ENCODE measurements around the gene CAAP1.

Gene CAAP1

GRCh38 chr9:26814799-26815198 is 77.8 kb downstream of the CAAP1 start:
- TF ChIP-seq, protein P1, sequence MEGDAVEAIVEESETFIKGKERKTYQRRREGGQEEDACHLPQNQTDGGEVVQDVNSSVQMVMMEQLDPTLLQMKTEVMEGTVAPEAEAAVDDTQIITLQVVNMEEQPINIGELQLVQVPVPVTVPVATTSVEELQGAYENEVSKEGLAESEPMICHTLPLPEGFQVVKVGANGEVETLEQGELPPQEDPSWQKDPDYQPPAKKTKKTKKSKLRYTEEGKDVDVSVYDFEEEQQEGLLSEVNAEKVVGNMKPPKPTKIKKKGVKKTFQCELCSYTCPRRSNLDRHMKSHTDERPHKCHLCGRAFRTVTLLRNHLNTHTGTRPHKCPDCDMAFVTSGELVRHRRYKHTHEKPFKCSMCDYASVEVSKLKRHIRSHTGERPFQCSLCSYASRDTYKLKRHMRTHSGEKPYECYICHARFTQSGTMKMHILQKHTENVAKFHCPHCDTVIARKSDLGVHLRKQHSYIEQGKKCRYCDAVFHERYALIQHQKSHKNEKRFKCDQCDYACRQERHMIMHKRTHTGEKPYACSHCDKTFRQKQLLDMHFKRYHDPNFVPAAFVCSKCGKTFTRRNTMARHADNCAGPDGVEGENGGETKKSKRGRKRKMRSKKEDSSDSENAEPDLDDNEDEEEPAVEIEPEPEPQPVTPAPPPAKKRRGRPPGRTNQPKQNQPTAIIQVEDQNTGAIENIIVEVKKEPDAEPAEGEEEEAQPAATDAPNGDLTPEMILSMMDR (IDR thresholded peaks at IDR 0.05; ENCODE audit: low read depth, low read length, missing control alignments): no peak
- in situ Hi-C loops (cut with HindIII; ENCODE audit: low pct_ligation_motif_present, low sequenced_read_pairs): no loop called here
- H3K27me3 ChIP-seq (replicated peaks): no peaks in the 10 kb centered on the region
- no peak overlapping the region for H3K4me3 ChIP-seq (ENCODE audit: low read depth, low read length)
- H3K27ac ChIP-seq: no peak overlapping the region
- no peaks in the 10 kb centered on the region for H3K36me3 ChIP-seq (replicated peaks)
- DNase-seq: no peak

- H3K36me3 ChIP-seq (replicated peaks): no peaks in the 10 kb centered on the region
- no peak overlapping the region for H3K4me3 ChIP-seq (ENCODE audit: low read depth, low read length)
- TF ChIP-seq, protein P1 (IDR thresholded peaks at IDR 0.05; ENCODE audit: low read depth, low read length, missing control alignments): no peak
- no peak for DNase-seq
- H3K27ac ChIP-seq: no peak overlapping the region
- no peaks in the 10 kb centered on the region for H3K27me3 ChIP-seq (replicated peaks)
- in situ Hi-C loops (cut with HindIII; ENCODE audit: low pct_ligation_motif_present, low sequenced_read_pairs): no loop called here
These were observed 79.4 kb downstream of the CAAP1 start for GRCh38 chr9:26813247-26813646.

GRCh38 chr9:26812217-26812616 is 80.4 kb downstream of the CAAP1 start:
- H3K27me3 ChIP-seq (replicated peaks): no peaks in the 10 kb centered on the region
- in situ Hi-C loops (cut with HindIII; ENCODE audit: low pct_ligation_motif_present, low sequenced_read_pairs): no loop called here
- TF ChIP-seq, protein P1 (IDR thresholded peaks at IDR 0.05; ENCODE audit: low read depth, low read length, missing control alignments): no peak
- no peak for DNase-seq
- H3K36me3 ChIP-seq (replicated peaks): no peaks in the 10 kb centered on the region
- H3K4me3 ChIP-seq (ENCODE audit: low read depth, low read length): no peak overlapping the region
- H3K27ac ChIP-seq: no peak overlapping the region

- Histone ChIP-seq H3K36me3 (replicated peaks) (no peaks in the 10 kb centered on the region), H3K27ac (no peak overlapping the region), H3K27me3 (replicated peaks) (no peaks in the 10 kb centered on the region), H3K4me3 (ENCODE audit: low read depth, low read length) (no peak overlapping the region)
- in situ Hi-C loops (cut with HindIII; ENCODE audit: low pct_ligation_motif_present, low sequenced_read_pairs): no loop called here
- TF ChIP-seq, protein P1 (IDR thresholded peaks at IDR 0.05; ENCODE audit: low read depth, low read length, missing control alignments): no peak
- no peak for DNase-seq
These were observed 81.5 kb downstream of the CAAP1 start for GRCh38 chr9:26811106-26811505.

DNA sequence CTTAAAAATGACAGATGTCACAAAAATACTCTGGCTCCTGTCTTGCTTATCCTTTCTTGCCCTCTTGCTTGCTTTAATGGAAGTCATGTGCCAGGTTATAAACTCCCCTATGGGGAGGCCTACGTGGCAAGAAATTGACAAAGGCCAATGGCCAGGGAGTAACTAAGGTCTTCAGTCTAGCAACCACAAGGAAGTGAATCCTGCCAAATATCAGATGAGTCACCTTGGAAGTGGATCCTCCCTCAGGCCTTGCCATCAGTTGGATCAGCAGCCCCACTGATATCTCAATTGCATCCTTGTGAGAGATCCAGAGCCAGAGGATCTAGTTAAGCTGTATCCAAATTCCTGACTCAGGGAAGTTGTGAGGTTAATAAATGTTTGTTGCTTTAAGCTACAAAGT is 82.8 kb downstream of the CAAP1 start:
- TF ChIP-seq, protein P1 (IDR thresholded peaks at IDR 0.05; ENCODE audit: low read depth, low read length, missing control alignments): no peak
- no peaks in the 10 kb centered on the region for H3K27me3 ChIP-seq (replicated peaks)
- H3K27ac ChIP-seq: no peak overlapping the region
- H3K36me3 ChIP-seq (replicated peaks): no peaks in the 10 kb centered on the region
- H3K4me3 ChIP-seq (ENCODE audit: low read depth, low read length): no peak overlapping the region
- in situ Hi-C loops (cut with HindIII; ENCODE audit: low pct_ligation_motif_present, low sequenced_read_pairs): no loop called here
- peak; percentile 59 for DNase-seq

GRCh38 chr9:26807161-26807560 is 85.4 kb downstream of the CAAP1 start:
- no peaks in the 10 kb centered on the region for H3K36me3 ChIP-seq (replicated peaks)
- TF ChIP-seq, protein P1 (IDR thresholded peaks at IDR 0.05; ENCODE audit: low read depth, low read length, missing control alignments): no peak
- in situ Hi-C loops (cut with HindIII; ENCODE audit: low pct_ligation_motif_present, low sequenced_read_pairs): no loop called here
- no peaks in the 10 kb centered on the region for H3K27me3 ChIP-seq (replicated peaks)
- H3K4me3 ChIP-seq (ENCODE audit: low read depth, low read length): no peak overlapping the region
- DNase-seq: no peak
- H3K27ac ChIP-seq: no peak overlapping the region

All from brain microvascular endothelial cell (primary cell).